Muscle of leg (tissue), 16 donors: ENCODE data around the gene STIL. TPM values are rescaled to one million over a fixed set of nuclear protein-coding genes. Genes with fewer than 3 reads are reported as not detected.
"Not testable (repeated sequence)": the region's sequence is repeated elsewhere in the genome, so short reads cannot be mapped to it uniquely, and the experiment has no call there.

Source experiments
- DNase-seq: peaks from one replicate; pipeline ENCODE4 v3.0.0; 2013
- H3K27ac ChIP-seq: one replicate; pipeline ENCODE4 v1.5.1; 2013; ENCODE audit warnings: mild to moderate bottlenecking, low read length, control low read depth
- H3K27me3 ChIP-seq: one replicate; pipeline ENCODE4 v1.6.1; 2013; ENCODE audit warnings: low read length; ENCODE audit not compliant: control insufficient read depth, insufficient read depth
- H3K36me3 ChIP-seq: one replicate; pipeline ENCODE4 v1.6.1; 2013; ENCODE audit warnings: low read length; ENCODE audit not compliant: control insufficient read depth, insufficient read depth
- H3K4me1 ChIP-seq: one replicate; pipeline ENCODE4 v1.6.1; 2013; ENCODE audit warnings: low read length; ENCODE audit not compliant: control insufficient read depth, insufficient read depth
- H3K4me3 ChIP-seq: one replicate; pipeline ENCODE4 v1.5.1; 2013; ENCODE audit warnings: low read length, control low read depth
- H3K9me3 ChIP-seq: replicated peaks from 2 replicates; pipeline ENCODE4 v1.6.1; 2013; ENCODE audit warnings: low read depth, low read length; ENCODE audit not compliant: control insufficient read depth
- WGBS: methylation state at CpG from one replicate; pipeline ENCODE4 v1.1.5; 2013; ENCODE audit warnings: missing lambda C conversion rate; ENCODE audit not compliant: insufficient coverage; 5-methylcytosine and 5-hydroxymethylcytosine counted together
- long read RNA-seq, 11 donors: transcript quantifications; one replicate each; lab custom pipeline, GENCODE V29; 2026
- polyA plus RNA-seq, 8 donors: library from polyadenylated mRNA; unstranded; fragments of 120-200 nt; gene quantifications; one replicate each; pipeline versions ENCODE4 v1.2.1 to v1.2.3, GENCODE V29; 2013; ENCODE audit warnings: inconsistent platforms in 1 of 8, low replicate concordance in 1 of 8; ENCODE audit not compliant: insufficient read length in 8 of 8, insufficient read depth in 1 of 8
- total RNA-seq: library from RNA; stranded (reverse); fragments of 120-200 nt; gene quantifications from one replicate; pipeline ENCODE4 v1.2.4, GENCODE V29; 2013

The STIL gene
- total RNA-seq (5.1 TPM), polyA plus RNA-seq (1 to 10 TPM; 3.6 to 6.0 (median 4.7) TPM)
- long read RNA-seq, donor 1, result 0 reads
- long read RNA-seq, donor 2, result 0 reads
- long read RNA-seq, donor 3, result 0 reads
- long read RNA-seq, donor 4, result 0 reads
- long read RNA-seq, donor 5, result 0 reads
- long read RNA-seq, donor 6, result 0 reads
- long read RNA-seq, donor 7, result 0 reads
- long read RNA-seq, donor 8, result 0 reads
- long read RNA-seq, donor 9, result 0 reads
- long read RNA-seq, donor 10, result 0 reads
- long read RNA-seq, donor 11, result 0 reads

DNA sequence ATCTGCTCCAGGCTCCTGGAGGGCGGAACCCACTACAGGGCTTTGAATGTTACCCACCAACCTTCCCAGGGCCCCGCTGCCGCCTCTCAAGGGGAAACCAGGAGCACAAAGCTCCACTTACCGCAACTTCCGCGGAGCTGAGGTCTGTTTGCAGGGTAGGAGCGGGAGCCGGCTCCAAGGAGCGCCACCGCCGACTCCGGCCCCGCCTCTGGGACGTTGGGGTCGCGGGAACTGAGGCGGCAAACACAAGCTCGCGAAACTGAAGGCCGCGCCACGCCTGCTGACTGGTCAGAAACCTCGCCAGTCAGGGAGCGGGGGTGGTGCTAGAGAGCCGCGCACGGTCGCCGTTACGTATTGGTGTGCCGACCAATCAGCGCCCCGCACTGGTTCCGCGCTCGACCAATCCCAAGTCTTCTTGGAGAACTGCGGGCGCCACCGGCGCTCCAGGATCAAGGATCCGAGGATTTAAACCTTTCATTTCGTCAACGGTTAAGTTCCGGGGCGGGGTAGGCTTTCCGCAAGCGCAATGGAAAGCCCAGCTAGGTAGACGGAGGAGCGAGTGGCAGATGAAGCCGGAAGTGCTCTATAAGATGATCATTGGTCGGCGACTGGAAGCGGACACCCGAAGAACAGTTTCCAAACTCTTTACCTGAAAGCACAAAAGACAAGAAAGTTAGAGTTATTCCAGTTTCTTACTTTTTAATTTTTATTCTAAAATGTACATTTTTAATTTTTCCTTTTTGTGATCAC lies at the start of gene STIL:
Gene STIL, minus strand, starts transcription at position 233 of the 750 bp plus-strand sequence. CDS start 3,828 bp downstream, outside the sequence.
- Histone ChIP-seq H3K4me3 (peak within 1 kb of the TSS; percentile 75), H3K9me3 (no peaks in the 10 kb centered on the region), H3K36me3 (peaks cover 4% of the 10 kb centered on the region), H3K27ac (peak within 1 kb of the TSS; percentile 82), H3K27me3 (no peaks in the 10 kb centered on the region), H3K4me1 (peaks cover 10% of the 10 kb centered on the region)
- DNase-seq, result peak; percentile 100
- WGBS, result under 1% methylated on average over 47 of the region's 54 CpGs

DNA sequence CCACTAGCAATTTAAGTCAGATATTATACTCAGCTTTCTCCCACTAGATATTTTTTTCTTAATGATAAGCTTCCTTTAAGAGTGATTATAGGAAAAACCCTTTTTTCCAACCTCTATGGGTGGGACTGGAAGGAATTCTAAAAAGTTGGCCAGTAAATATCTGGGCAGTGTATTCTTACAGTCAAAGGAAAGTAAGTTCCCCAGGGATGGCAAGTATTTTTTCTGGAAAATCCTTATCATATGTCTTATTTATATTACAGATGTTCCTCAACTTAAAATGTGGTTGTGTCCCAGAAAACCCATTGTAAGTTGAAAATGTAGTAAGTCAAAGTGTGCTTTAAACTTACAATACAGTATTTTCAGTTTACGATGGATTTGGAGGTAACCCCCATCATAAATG lies 48.9 kb upstream of the STIL start:
- Histone ChIP-seq H3K9me3 (no peaks in the 10 kb centered on the region), H3K4me1 (no peaks in the 10 kb centered on the region), H3K4me3 (no peak overlapping the region), H3K27me3 (no peaks in the 10 kb centered on the region), H3K36me3 (no peaks in the 10 kb centered on the region), H3K27ac (no peak overlapping the region)
- peak; percentile 43 for DNase-seq
- WGBS, result no CpG with 5 or more reads among the region's 1 CpG

GRCh38 chr1:47361380-47361779 lies 47.4 kb upstream of the STIL start:
- Histone ChIP-seq H3K27me3 (no peaks in the 10 kb centered on the region), H3K4me3 (no peak overlapping the region), H3K4me1 (no peaks in the 10 kb centered on the region), H3K36me3 (no peaks in the 10 kb centered on the region), H3K9me3 (no peaks in the 10 kb centered on the region), H3K27ac (no peak overlapping the region)
- WGBS, result 88% methylated on average over 3 of the region's 3 CpGs
- DNase-seq, result no peak

GRCh38 chr1:47351305-47351704 lies 37.4 kb upstream of the STIL start:
- no peaks in the 10 kb centered on the region for H3K27me3 ChIP-seq
- WGBS, result no CpG with 5 or more reads among the region's 2 CpGs
- H3K9me3 ChIP-seq, result no peaks in the 10 kb centered on the region
- no peak overlapping the region for H3K4me3 ChIP-seq
- no peak for DNase-seq
- H3K27ac ChIP-seq, result no peak overlapping the region
- peaks cover 4% of the 10 kb centered on the region for H3K36me3 ChIP-seq
- H3K4me1 ChIP-seq, result no peaks in the 10 kb centered on the region

DNA sequence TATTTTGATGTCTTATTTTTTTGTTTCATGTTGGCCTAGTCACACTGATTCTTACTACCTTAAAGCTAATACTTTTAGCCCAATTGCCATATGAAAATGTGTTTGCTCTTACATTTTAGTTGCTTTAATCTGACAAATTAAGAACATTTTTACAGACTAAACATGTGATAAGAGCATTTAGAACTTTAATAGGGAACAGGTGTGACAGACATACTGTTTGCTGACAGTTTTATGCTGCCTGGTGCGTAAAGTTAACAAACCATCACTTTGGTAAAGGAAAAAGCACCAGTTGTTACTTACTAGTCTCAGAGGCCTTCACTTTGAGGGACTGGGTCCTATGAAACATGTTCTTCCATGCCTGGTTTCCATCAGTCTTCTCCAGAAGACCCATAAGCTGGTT lies 34.3 kb upstream of the STIL start:
- H3K9me3 ChIP-seq, result no peaks in the 10 kb centered on the region
- peaks cover 4% of the 10 kb centered on the region for H3K36me3 ChIP-seq
- H3K4me1 ChIP-seq, result no peaks in the 10 kb centered on the region
- DNase-seq, result no peak
- no peak overlapping the region for H3K4me3 ChIP-seq
- no peak overlapping the region for H3K27ac ChIP-seq
- H3K27me3 ChIP-seq, result no peaks in the 10 kb centered on the region
- WGBS, result 86% methylated on average over 1 of the region's 1 CpG

DNA sequence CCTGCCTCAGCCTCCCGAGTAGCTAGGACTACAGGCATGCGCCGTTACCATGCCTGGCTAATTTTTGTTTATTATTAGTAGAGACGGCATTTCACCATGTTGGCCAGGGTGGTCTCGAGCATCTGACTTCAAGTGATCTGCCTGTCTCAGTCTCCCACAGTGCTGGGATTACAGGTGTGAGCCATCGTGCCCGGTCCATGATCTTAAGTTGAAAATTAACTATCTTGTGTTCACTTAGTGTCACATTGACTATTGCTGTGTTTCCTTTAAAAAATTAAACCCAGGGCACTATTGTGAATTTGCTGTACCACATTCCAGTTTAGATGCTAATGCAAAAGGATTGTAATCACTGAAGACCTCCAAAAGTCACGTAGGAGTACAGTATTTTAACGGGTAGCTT lies 33.8 kb upstream of the STIL start:
- Histone ChIP-seq H3K9me3 (no peaks in the 10 kb centered on the region), H3K36me3 (peaks cover 4% of the 10 kb centered on the region), H3K27me3 (no peaks in the 10 kb centered on the region), H3K4me1 (no peaks in the 10 kb centered on the region), H3K4me3 (no peak overlapping the region), H3K27ac (no peak overlapping the region)
- DNase-seq, result no peak
- WGBS, result 91% methylated on average over 4 of the region's 9 CpGs

DNA sequence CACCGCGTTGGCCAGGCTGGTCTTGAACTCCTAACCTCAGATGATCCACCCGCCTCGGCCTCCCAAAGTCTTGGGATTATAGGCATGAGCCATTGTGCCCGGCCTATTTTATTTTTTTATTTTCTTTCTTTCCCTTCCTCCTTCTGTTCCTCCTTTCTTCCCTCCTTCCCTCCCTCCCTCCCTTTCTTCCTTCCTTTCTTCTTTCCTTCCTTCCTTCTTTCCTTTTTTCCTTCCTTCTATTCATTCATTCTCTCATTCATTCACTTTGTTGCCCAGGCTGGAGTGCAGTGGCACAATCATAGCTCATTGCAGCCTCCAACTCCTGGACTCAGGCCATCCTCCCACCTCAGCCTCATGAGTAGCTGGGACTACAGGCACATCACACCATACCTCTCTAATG lies 33.0 kb upstream of the STIL start:
- not testable (repeated sequence) for H3K36me3 ChIP-seq, H3K4me1 ChIP-seq, H3K9me3 ChIP-seq, H3K27me3 ChIP-seq, H3K27ac ChIP-seq, DNase-seq, H3K4me3 ChIP-seq
- WGBS, result 100% methylated on average over 5 of the region's 5 CpGs

GRCh38 chr1:47340227-47340626 lies 26.3 kb upstream of the STIL start:
- no CpG with 5 or more reads among the region's 4 CpGs for WGBS
- H3K9me3 ChIP-seq, result no peaks in the 10 kb centered on the region
- H3K4me3 ChIP-seq, result no peak overlapping the region

DNA sequence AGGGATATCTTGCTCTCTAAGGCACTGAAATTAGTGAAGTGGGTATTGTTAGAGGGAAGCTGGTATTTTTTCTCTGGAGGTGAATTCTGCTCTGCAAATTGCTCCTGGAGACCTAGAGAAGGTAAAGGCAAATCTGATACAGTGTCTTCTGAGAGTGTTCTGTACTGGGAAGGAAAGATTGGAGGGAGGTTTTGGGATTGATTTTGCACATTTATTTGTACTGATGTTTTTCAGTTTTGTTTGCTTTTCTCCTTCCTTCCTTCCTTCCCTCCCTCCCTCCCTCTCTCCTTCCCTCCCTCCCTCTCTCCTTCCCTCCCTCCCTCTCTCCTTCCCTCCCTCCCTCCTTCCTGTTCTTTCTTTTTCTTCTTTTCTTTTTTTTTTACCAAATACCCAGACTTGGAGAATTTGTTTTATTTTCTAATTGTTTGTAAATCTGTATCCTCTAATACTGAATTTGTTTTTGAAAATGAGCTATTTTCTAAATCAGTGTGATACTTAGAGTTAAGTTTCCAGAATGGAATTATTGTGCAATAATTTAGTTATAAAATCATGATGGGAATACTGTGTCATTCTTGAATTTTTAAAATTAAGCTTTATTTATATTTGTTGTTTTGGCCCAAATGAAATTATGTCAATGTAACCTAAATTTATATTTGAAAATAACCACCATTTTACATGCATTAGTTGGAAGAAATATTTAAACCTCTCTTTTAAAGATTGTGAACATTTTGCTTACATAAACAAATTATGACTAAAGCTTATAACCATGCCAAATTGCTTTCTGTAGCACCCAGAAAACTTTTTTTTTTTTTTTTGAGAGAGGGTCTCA lies 24.5 kb upstream of the STIL start:
- H3K4me1 ChIP-seq, result peaks cover 3% of the 10 kb centered on the region
- no peak overlapping the region for H3K4me3 ChIP-seq
- H3K27me3 ChIP-seq, result no peaks in the 10 kb centered on the region
- peaks cover 3% of the 10 kb centered on the region for H3K36me3 ChIP-seq
- no peaks in the 10 kb centered on the region for H3K9me3 ChIP-seq
- no peak overlapping the region for H3K27ac ChIP-seq
- no peak for DNase-seq

More at GRCh38 chr1:47340227-47340626, 26.3 kb upstream of the STIL start:
- Histone ChIP-seq H3K36me3 (peaks cover 3% of the 10 kb centered on the region), H3K27me3 (no peaks in the 10 kb centered on the region), H3K27ac (no peak overlapping the region), H3K4me1 (peaks cover 2% of the 10 kb centered on the region)
- no peak for DNase-seq

- no CpG with 5 or more reads among the region's 6 CpGs for WGBS
- no peaks in the 10 kb centered on the region for H3K27me3 ChIP-seq
- no peaks in the 10 kb centered on the region for H3K9me3 ChIP-seq
- H3K4me3 ChIP-seq, result no peak overlapping the region
- H3K4me1 ChIP-seq, result peaks cover 13% of the 10 kb centered on the region
- DNase-seq, result no peak
- no peak overlapping the region for H3K27ac ChIP-seq
- peaks cover 3% of the 10 kb centered on the region for H3K36me3 ChIP-seq
Observed at GRCh38 chr1:47337350-47337749, 23.4 kb upstream of the STIL start.
